ENCODE data around the gene SELENON.

Gene SELENON

GRCh38 chr1:25794325-25794724 lies 5.7 kb upstream of the SELENON start:
- DNase-seq, result no peak

DNA sequence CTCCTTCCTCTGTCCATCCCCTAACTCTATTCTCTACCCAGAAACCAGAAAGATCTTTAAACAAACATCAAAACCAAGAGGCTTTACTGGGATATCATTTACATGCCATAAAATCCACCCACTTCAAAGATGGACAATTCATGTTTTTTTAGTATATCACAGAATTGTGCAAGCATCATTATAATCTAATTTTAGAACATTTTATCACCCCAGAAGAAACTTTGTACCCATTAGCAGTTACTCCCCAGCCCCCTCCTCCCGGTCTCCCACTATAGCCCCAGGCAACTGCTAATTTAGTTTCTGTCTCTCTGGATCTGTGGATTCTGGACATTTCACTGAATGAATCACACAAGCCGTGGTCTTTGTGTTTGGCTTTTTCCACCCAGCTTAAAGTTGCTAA lies 4.8 kb upstream of the SELENON start:
- no peak for DNase-seq

DNA sequence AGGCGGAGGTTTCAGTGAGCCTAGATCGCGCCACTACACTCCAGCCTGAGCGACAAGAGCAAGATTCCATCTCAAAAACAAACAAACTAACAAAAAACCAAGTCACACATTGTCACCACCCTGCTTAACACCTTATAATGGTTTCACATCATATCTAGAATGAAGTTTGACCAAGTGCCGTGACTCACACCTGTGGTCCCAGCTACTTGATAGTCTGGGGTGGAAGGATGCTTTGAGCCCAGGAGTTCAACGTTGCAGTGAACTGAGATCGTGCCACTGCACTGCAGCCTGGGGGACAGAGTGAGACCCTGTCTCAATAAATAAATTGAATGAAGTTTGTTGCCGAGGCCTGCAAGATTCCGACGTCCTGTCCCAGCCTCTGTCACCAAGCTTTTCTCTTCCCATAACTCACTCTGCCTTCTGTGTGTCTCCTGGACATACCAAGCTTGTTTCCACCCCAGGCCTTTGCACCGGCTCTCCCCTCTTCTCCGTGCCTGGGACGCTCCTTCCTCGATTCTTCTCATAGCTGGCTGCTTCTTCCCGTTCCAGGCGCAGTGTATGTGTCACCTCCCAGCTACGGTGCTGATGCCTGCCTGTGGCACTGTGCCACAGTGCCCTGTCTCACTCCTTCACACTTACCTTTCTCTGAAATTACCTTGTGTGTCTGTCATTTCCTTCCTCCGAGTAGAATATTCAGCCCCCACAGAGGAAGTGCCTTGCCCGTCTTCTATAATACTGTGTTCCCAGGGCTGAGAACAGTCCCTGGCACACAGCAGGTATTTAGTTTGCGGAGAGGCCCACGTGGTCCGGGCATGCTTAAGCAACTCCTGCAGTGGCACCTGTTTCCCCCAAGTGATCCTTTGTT lies 3.8 kb upstream of the SELENON start:
- DNase-seq, result peak; percentile 83

DNA sequence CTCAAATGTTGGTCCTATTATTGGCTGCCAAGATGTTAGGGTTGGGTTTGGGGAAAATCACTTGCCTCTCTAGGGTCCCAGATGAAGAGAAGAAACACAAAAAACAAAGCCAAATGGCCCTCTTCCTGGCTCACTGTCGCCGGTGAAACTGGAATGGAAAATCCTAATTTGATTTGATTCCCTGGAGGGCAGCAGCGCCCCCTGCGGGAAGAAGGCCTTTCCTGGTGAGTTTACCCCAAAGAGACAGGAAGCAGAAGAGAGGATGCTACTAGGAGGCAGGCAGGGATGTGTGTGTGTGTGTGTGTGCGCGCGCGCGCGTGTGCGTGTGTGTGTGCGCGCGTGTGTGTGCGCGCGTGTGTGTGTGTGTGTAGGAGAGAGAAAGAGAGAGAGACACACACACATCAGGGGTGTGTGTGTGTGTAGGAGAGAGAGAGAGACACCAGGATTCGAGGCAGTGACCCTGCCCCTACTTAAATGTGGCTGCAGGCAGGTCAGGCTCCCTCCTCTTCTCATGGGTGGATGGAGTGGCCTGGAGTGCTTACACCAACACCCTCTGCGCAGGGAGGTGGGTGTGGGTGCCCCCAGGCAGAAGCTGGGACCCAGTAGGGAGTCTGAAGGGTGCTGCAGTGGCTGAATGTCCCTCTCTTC lies 3.1 kb upstream of the SELENON start:
- DNase-seq, result peak; percentile 87

DNA sequence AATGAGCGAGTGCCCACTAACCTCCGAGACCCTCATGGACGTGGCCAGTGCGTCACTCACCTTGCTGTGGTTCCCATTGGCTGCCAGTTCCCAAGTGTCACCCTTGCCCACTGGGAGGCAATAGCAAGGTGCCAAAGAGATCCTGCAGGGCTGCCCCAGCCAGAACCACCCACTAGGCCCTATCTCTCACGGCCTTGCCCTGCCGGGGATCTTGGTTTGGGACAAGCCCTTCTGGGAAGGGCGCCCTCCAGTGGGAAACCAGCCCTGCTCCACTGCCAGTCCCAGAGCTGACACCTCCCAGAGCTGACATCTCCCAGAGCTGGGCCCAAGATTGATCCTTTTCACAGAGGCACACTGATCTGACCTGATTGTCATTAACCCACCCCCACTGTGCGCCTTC lies 2.1 kb upstream of the SELENON start:
- DNase-seq, result no peak

DNA sequence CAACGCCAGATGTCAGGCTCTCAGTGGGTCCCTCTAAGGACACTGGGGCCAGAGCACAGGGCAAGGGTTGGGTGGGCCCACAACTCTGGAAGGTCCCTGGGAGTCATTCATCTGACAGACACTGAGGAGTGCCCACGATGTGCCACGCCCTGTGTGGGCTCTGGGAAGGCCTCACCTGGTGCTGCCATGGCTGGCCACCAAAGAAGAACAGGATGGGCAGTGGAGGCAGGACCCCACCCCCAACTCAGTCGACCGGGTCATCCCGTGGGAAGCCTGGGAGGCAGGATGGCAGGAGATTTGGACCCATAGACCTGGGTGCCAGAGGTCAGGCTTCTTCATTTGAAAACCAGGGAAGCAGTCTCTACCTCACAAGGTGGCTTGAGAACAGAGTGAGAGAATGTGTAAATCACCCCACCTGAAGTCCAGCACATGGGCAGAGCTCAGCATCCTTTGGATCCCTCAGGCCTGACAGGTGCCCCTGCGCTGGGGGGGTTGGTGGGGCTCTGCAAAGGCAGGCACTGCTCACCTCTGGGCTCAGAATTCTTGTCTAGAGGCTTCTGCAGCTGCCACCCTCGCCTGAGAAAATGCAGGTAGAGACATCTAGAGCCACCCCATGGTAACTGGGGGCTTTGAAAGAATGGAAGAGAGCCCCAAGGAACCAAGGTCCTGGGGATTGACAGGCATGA lies 1.2 kb upstream of the SELENON start:
- DNase-seq, result no peak

GRCh38 chr1:25799352-25799934 lies 550 bp upstream of the SELENON start:
- DNase-seq, result no peak

DNA sequence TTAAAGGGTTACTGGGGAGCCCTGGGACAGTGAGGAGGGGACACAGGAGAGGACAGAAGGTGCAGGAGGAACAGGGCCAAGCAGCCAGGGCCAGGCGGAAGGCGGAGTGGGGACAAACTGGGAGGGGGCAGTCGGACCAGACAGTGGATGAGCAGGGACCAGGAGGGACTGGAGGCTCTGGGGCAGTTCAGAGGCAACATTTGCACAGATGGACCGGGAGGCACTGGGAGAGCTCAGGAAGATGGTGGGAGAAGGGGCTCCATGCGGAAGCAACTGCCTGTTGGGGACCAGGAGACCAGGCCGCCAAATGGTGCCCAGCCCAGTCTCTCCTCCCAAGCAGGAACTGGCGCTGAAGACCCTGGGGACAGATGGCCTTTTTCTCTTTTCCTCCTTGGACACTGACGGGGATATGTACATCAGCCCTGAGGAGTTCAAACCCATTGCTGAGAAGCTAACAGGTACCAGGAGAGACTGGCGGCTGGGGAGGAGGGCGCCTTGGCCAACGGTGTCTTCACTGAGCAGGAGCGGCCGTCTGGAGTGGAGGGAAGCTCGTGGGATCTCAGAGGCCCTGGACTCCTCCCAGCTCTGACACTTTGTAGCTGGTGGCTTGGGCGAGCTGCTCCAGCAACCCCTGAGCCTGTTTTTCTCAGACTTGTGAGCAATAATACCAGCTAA lies 847 bp downstream of the SELENON start:
- no peak for DNase-seq

GRCh38 chr1:25802915-25803314 lies 2.9 kb downstream of the SELENON start:
- no peak for DNase-seq

GRCh38 chr1:25803368-25803767 lies 3.4 kb downstream of the SELENON start:
- DNase-seq, result no peak

GRCh38 chr1:25804244-25804963 lies 4.4 kb downstream of the SELENON start:
- no peak for DNase-seq

DNA sequence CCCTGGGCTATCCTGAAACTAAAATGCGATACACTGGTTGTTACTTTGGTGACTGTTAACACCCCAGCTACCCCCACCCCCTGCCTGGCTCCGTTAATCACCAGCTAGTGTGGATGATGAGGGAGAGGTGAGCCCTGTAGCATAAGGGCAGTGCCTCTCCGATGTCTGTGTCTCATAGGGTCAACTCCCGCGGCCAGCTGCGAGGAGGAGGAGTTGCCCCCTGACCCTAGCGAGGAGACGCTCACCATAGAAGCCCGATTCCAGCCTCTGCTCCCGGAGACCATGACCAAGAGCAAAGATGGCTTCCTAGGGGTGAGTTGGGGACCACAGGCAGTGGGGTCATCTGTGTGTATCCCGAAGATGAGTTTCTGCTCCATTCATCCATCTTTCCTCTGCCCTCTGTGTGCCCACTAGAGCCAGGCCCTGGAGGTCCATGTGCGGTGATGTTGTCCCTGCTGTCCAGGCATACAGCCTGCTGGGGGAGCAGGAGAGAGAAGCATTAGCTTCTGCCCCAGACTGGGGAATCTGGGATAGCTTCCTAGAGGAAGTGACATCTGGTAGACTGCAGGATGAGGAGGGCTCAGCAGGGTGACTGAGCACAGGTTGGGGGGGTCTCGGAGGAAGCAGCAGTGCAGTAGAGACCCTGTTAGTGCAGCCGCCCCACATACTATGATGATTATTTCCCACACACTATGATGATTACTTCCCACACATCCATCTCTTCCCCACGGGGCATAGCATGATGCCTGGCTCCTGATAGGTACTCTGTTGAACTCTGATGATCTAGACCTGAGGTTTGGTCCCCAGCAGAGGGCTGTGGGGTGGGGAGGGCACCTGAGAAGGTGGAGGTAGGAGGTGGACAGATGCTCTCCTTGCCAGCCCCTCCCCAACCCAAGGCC lies 5.2 kb downstream of the SELENON start:
- no peak for DNase-seq

DNA sequence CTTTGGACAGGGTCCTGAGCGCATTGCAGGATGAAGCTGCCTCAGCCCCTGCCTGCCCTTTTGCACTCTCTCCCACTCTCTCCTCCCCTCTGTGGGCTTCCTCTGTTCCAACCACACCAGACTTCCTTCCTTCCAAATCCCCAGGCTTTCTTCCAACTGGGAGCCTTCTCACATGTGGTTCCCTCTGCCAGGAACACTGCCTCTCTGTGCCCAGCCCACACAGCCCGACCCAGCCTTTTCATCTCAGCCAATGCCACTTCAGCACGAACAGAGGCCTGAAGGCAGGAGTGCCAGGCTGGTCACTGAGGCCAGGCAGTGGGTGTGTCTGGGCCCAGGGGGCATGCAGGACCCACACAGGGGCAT lies 5.9 kb downstream of the SELENON start:
- DNase-seq, result no peak

- no peak for DNase-seq
Observed at GRCh38 chr1:25806418-25806817, 6.4 kb downstream of the SELENON start.

DNA sequence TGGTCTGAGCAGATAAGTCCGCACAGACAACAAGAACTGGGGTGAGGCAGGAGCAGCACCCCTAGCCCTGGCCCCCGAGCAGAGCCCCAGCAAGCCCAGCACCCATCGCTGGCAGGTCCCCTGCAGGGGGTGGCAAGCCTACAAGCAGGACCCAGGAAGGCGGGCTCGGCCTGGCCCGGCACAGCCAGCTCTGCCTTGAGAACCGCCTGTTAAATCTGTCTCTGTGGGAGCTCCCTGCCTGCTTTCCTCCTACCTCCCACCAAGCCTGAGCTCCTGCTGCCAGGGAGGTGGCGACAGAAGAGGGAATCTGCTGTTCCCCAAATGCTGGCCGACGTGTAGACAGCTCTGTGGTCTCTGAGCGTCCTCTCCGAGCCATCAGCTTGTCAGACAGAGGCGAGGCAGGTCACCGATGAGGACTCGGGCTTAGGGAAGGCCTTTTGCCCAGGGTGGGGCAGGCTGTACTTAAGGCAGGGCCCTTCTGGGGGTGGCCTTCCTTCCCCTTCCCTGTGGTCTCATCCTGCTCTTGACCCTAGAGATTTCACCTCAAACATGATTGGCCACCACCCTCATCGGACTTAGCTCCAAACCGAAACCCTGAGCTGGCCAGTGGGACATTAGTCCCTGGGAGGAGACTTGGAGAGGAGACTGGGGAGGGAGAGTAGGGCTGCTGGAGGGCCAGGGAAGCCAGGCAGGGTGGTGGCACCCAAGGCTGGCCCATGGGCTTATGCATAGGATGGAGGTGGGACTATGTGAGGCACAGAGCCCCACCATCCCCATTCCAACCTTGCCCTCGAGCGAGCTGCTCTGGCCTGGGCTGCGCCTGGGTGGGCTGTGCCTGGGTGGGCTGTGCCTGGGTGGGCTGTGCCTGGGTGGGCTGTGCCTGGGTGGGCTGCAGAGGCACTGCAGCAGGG lies 7.7 kb downstream of the SELENON start:
- DNase-seq, result no peak

DNA sequence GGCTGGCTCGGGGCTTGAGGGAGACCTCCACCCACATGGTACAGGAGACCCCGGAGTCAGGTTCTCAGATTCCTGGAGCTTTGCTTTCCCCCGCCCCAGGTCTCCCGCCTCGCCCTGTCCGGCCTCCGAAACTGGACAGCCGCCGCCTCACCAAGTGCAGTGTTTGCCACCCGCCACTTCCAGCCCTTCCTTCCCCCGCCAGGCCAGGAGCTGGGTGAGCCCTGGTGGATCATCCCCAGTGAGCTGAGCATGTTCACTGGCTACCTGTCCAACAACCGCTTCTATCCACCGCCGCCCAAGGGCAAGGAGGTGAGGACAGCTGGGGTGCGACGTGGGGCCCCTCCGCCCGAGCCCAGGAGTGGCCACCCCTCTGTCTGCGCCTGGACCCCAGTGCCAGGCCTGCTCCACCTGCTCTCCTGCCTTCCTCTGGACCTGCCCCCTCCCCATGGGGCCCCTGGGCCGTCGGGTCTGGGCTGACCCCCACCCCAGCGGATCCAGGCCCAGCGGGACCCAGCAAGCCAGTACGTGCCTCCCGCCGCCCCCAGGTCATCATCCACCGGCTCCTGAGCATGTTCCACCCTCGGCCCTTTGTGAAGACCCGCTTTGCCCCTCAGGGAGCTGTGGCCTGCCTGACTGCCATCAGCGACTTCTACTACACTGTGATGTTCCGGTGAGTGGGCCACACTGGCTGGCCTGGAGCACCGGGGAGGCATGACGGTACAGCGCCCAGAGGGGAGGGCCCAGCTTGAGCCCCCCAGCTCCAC lies 8.7 kb downstream of the SELENON start:
- no peak for DNase-seq

- no peak for DNase-seq
Observed at GRCh38 chr1:25809283-25809926, 9.4 kb downstream of the SELENON start.

DNA sequence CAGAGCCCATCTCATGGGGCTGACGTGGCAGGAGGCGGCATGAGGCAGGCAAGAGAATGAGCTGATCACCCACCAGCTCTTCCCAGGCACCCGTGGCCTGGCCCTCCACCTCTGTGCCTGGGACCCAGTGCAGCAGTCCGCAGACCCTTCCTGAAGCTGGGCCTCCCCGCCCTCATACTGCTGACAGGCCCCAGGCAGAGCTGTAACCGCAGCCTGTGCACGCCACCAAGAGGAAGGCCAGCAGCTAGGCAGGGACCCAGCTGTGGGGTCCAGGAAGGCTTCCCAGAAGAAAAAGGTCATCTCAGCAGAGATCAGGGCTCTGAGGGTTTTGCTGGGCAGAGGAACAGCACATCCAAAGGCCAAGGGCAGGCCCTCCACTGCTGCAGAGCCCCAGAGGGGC lies 9.9 kb downstream of the SELENON start:
- no peak for DNase-seq

All from COR-L47 (cell line).